ENCODE data around the gene NOSIP.

DNA sequence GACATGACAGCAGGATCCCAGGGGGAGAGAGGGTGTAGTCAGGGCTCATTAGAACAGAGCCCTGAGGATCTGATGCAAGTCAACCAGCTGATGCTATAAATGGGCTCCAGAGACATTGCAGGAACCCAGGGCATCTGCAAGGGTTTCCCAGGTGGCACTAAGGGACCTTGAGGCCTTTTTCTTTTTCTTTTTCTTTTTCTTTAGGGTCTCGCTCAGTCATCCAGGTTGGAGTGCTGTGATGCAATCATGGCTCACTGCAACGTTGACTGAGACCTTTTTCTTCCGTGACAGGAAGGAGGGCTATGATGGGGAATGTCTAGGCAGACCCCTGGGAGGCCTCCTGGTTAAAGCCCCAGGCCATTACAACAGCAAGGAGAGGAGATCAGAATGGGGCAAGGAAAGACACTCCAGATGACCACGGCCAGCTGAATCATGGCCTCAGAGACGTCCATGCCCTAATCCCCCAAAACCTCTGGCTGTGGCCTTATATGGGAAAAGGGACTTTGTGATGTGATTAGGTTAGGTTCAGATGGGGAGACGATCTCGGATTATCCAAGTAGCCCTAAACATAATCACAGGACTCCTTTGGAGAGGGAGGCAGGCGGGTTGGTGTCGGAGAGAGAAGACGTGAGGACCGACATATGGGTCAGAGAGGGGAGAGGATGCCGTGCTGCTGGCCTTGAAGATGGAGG lies 72.4 kb downstream of the NOSIP start:
- TF ChIP-seq CTCF (IDR thresholded peaks at IDR 0.05) (no peak), EZH2phosphoT487 (IDR thresholded peaks at IDR 0.05) (no peak), EZH2 (IDR thresholded peaks at IDR 0.05) (no peak)

Data from neural progenitor cell (in vitro differentiated cells).